AG08396 (cell line): ENCODE data around the gene MYH14.
"Not testable (repeated sequence)": the region's sequence is repeated elsewhere in the genome, so short reads cannot be mapped to it uniquely, and the experiment has no call there.

Experiments
- DNase-seq: peaks from one replicate; pipeline ENCODE4 v3.0.0; 2012; ENCODE audit warnings: low spot score, mixed read lengths

Gene MYH14

DNA sequence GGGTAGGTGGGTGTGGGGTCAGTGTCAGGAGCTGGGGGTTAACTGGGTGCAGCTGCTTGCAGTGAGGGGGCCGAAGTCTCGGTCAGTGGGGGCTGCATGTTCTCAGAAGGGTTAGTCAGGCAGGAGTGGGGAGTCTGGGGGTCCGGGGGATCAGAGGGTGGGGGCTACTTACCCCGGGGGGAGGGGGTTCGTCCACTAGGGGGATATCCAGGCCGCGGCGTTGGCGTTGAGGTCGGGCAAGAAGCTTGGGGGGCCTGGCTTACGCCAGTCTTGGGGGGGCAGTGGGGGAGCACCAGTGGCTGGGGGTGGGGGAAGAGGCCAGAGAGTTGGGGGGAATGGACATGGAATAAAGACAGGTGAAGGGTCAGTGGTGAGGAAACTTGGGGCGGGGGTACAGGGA, 116.6 kb downstream of the MYH14 start:
- DNase-seq = no peak

DNA sequence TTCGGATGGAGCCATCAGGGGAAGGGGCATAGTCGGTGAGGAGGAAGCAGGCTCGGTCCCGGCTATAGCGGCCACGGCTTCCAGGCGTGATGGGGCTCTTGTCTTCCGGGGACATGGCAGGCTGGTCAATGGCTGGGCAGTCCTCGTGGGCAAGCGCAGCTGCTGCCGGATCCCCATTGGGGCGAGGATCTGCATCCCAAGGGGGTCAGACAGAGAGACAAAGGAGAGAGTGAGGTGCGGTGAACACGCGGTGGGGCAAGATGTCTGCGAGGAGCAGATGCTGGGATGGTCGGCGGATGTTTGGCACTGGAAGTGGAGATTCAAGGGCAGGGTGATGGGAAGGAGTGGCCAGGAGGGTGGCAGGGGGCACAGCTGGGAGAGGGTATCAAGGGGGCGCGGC, 117.2 kb downstream of the MYH14 start:
- DNase-seq = no peak

DNA sequence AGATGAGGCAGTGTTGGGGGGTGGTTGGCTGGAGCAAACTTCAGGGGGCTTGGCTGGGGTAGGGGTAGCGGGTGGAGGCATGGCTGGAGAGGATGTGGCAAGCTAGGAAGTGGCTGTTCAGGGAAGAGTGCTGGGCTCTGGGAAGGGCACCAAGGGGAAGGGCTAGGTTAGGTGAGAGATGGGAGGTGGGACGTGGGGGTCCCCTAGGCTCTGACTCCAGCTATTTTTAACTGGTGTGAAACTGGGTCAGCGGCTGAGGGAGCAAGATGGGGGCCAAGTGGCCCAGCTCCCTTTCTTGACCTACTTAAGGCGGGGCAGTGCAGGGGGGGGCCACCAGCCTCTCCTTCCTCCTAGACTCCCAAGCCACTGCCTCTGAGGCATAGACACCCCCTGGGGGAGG, 118.4 kb downstream of the MYH14 start:
- DNase-seq = no peak

DNA sequence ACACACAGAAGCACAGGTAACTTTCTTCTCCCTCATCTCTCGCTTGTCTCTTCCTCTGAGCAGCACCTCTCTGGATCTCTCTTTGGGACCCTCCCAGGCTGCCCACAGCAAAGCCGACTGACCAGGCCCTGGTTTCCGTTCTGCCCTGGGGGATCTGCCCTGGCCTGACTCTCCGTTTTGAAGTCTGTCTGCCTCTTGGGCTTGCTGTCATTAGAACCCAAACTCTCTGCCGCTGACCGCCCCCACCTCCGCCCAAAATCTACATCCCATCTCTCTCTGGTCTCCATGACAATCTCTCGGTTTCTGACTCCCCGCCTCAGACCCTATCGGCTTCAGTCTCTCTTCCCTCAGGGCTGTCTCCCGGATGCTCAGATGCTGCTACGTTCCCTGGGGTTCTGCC, 118.8 kb downstream of the MYH14 start:
- no peak for DNase-seq

DNA sequence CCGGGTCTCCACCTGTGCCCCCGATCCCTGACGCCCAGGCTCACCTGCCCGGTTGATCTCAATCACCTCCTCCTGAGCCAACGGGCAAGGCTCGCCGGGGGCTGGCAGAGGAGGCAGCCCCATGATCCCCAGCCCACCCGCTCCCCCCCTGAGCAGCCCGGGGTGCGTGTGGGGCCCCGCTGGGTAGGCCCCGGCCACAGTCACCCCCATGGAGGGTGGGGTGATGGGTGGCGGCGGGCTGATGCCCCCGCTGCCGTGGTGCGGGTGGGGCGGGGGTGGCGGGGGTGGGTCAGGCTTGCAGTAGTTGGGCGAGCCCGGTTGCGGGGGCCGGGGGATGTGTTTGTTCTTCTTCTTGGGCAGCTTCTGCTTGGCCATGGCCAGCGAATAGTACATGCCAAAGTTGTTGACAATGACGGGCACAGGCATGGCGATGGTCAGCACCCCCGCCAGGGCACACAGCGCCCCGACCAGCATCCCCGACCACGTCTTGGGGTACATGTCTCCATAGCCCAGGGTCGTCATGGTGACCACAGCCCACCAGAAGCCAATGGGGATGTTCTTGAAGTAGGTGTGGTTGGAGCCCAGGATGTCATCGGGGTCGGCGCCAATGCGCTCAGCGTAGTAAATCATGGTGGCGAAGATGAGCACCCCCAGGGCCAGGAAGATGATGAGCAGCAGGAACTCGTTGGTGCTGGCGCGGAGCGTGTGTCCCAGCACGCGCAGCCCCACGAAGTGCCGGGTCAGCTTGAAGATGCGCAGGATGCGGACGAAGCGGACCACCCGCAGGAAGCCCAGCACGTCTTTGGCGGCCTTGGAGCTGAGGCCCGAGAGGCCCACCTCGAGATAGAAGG, 119.7 kb downstream of the MYH14 start:
- DNase-seq = no peak

DNA sequence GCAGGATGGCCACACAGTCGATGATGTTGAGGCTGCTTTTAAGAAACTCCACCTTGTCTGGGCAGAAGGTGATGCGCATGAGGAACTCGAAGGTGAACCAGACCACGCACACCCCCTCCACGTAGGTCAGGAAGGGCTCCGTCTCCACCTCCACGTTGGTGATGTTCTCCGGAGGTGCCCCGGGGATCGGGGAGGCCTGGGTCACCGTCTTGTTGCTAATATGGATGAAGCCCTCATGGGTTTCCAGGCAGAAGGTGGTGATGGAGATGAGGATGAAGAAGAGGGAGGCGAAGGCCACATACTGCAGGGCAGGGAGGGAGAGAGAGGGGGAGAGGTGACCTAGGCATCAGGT, 120.3 kb downstream of the MYH14 start:
- DNase-seq = no peak

DNA sequence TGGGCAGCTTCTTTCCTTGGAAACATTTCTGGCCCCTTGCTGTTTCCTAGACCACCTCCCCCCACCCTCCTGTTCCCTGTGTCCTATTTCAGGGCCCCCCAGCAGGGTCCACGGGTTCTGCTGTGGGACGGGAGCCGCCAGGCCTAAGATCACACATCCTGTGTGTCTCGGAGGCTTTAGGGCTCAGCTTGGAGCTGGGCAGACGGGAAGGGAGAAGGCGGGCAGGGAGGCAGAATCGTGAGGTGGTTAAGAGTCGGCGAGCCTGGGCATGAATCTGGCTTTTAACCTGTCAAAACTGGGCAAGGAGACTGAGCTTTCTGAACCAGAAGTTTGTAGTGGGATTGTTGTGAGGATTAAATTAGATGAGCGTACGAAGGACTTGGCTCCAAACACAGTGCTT, 120.9 kb downstream of the MYH14 start:
- DNase-seq = no peak

DNA sequence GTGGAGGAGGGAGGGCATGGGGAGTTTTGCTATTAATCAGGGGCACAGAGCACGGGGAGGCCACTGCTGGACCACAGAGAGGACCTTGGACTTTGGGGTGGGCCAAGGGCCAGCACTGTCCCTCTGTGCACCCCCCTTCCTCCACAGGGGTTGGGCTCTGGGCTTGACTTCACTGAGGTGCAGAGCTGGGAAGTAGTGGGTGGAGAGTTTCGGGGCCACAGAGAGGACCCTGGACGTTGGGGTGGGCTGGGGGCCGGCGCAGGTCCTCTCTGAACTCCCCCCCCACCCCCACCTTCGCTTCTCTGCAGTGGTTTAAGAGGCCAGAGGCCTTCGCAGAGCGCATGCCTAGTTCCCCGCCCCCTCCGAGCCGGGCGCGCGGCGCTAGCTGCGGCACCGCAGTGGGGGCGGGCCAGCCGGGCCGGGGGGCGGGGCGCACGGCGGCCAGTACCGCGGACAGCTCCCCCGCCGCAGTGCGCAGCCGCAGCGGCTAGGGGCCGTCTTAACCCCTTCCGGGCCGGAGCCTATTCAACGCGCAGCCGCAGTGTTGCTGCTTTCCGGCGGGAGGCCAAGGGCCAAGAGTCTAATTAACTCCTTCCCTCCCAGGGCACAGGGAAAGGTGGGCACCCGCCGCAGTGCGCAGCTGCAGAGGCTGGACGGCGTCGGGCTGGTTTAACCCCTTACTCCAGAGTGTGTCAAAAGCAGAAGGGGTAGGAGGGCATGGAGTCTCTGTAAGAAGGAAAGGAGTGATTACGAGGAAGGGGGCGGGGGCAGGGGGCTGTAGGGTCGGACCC, 122.1 kb downstream of the MYH14 start:
- peak; percentile 99 for DNase-seq

DNA sequence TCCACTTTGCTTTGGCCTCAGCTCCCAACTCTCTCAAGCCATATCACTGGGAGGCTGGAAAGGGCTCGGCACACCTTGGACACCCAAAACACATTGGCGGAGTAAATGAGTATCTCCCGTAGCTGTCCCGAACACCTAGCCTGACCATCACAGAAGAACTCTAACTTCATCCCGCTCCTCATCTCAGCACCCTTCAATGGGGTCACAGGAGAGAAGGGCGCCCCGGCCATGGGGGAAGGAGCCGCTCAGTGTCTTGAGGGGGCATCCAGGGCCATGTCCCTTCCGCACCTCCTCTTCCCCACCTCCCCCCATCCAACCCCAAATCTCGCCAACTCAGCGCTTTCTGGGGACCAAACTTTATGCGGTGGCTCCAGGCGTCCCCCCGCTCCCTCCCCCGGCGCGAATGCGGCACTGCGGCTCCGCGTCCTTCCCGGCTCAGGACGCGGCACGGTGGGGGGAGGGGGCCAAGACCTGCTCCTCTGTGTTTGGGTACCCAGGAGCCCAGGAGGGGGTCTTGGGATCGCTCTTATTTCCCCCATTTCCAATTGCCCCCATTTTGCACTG, 122.8 kb downstream of the MYH14 start:
- DNase-seq = no peak

DNA sequence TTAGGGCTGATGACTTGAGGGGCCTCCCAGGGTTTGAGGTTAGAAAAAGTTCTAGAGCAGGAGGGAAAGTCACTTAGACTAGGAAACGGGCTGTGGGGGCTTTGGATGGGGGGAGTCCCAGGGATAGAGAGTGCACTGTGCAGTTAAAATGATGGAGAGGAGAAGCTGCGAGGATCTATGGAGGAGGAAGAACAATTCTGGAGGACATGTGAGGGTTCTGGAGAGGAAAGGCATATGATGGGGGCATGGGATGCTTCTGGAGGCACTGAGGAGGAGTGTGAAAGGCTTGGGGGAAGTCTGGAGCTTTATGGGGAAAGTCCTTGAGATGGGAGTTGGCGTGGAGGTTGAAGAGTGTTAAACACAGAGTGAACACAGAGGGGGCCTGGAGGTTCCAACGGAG, 123.6 kb downstream of the MYH14 start:
- DNase-seq = no peak

DNA sequence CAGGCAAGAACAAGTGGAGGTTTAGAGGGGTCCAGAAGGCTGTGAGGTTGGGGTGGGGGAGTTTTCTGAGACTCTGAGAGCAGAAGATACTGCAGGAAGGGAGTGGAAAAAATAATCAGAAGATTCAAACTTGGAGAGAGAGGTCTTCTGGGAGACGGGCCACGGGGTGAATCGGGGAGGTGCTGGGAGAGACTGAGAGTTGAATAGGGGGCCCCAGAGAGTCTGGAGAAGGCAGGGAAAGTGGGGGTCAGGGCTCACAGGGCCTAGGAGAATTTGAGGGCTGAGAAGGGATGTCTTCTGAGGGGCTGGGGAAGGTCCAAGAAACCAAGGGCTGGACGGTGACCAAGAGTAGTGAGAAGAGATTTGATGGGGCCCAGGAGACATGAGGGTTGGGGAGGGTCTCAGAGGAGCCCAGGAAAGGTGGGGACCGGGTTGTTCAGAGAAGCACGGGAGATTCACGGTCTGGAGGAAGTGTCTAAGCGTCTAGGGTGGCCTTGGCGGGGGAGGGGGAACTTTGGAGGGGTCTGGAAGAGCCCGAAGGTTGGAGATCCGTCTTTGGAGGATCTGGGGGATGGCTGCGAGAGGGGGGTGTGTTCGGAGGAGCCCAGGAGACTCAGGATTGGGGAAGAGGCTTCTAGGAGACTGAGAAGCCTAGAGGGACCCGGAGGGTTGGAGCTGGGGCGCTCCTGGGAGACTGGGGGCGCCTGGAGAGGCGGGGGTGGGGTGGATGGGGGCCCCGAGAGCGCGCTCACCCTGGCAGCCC, 124.2 kb downstream of the MYH14 start:
- no peak for DNase-seq

DNA sequence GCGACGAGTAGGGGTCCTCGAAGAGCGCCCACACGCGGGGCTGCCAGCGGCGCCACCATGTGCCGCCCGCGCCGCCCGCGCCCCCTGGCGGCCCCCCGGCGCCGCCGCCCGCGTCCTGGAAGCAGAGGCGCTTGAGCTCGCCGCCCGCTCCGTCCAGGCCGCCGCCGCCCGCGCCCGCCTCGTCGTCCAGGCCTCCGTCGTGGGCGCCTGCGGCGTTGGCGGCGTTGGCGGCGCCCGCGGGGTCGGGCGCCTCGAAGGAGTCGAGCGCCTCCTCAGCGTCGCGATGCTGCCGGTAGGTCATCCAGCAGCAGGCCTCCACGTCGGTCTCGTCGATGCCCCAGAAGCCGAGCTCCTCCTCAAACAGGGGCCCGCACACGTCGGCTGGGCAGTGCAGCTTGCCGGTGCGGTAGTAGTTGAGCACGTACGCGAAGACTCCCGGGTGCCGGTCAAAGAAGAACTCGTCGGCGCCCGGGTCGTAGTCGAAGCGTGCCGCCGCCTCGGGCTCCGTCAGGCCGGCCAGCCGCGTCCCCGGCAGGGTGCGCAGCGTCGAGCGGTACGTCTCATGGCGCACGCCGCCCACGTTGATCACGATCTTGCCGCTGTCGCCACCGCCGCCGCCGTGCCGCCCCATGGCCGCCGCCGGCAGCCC, 124.9 kb downstream of the MYH14 start:
- DNase-seq = no peak

DNA sequence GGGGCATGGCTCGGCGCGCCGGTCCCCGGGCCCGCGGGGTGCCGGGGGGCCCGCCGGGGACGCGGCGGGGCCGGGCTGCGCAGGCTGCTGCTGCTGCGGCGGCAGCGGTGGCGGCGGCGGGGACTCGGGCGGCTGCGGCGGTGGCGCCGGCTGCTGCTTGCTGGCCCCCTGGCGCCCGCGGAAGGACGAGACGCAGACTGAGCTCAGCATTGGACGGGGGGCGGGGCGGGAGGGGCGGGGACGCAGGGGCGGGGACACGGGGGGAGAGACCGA, 125.4 kb downstream of the MYH14 start:
- no peak for DNase-seq

DNA sequence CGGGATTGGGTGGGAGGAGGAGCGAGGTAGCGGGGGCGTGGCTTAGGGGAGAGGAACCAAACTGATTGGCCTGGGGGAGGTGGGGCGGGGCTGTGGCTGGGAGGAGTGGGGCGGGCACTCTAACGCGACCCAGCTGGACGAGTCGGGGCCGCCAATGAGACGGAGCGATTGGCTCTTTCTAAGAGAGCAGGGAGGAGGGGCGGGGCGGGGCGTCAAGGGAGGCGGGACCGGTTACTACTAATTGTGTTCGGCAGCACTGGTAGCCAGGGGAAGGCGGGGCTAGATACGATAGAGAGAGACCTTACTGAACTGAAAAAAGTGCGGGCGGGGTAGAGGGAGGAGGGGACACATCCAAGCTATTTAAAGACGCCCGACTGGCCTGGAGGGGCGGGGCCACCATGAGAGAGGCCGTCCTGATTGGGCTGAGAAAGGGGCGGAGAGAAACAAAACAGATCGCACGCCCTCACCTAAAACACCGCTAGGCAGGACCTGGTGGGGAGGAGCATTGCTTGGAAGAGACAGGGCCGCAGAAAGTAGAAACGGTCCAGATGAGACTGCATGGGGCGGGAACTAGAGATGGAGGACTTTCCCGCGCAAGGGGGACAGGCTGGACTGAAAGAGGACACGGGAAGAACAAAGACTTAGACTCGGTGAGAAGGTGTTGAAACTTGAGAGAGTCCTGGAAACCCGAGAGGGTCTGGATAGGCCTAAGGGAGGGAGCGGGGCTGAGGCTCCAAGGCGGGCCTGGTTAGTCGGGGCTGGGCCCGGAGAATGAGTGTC, 125.9 kb downstream of the MYH14 start, which contains the start of gene KCNC3:
TSS of gene KCNC3 (minus strand) at position 232 of the 780 bp plus-strand sequence. CDS start 295 bp downstream, outside the sequence.
- peak; percentile 98 for DNase-seq

DNA sequence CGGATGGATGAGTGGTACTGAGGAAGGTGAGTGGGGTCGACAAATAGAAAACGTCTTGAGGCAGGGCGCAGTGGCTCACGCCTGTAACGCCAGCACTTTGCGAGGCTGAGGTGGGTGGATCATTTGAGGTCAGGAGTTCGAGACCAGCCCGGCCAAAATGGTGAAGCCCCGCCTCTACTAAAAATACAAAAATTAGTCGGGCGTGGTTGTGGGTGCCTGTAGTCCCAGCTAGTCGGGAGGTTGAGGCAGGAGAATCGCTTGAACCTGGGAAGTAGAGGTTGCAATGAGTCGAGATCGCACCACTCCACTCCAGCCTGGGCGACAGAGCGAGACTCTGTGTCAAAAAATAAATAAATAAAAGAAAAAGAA, 126.5 kb downstream of the MYH14 start:
- DNase-seq = not testable (repeated sequence)

DNA sequence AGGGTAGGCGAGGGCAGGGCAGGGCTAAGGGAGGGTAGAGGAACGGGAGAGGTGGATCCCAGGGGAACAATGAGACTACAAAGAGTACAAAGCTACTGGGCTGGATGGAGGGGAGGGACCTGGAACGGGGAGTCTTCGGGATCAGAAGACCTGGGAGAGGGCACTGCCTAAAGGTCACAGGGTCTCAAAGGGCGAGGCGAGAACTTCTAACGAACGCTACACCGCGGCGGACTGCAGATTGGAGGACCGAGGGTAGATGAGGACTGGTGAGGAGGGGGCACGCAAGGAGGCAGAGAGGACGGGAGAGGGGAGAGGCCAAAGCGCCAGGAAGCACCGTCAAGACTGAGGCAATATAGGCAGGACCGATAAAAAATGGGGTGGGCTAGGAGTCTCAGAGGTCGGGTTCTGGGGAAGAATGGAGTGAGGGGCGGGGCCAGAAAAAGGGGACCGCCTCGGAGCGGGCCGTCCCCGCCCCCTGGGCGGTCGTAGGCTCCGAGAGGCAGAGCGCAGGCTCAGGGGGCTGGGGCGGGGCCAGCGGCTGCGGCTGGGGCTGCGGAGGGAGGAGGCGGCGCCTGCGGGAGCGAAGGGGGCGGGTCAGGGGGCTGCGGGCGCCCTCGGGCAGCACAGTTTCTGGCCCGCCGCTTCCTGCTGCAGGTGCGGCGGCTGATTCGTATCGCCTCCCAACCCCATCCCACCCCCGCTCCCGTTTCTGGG, 127.1 kb downstream of the MYH14 start:
- peak; percentile 76 for DNase-seq

DNA sequence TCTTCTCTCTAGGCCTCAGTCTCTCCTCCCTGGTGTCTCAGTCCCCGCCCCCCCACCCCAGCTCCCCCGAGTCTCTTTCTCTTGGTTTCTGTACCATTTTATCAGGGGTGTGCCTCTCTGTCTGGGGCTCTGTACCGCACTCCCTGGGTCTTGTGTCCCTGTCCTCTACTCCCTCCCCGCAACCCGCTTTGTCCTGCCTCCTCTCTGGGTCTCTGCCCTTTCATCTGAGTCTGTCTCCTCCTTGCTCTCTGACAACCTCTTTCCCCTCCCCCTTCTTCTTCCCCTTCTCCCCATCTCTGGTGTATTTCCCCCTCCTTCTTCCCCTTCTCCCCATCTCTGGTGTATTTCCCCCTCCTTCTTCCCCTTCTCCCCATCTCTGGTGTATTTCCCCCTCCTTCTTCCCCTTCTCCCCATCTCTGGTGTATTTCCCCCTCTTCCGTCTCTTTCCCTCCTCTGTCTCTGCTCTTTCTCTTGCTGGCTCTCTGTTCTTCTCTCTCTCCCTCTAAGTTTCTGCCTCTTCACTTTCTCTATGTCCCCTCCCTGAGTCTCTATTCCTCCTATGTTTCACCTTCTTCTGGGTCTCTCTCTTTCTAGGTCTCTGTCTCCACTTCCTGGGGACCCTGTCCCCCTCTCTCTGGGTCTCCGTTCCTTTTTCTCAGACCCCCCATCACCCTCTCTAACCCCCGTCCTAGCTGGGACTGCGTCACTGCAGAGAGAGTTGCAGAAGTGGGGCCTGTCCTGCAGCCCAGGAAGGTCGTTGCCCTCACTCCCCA, 128.0 kb downstream of the MYH14 start:
- DNase-seq = no peak

DNA sequence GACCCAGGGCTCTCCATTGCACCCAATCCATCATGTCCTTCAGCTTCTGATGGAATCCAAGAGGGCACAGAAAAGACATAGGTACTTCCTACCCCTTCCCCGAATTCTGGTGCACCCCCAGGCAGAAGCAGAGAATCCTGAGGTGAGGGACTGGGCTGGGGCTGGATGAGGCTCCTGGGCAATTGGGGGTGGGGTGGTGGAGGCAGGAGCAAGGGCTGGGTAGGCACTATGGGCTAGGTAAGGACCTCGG, 128.5 kb downstream of the MYH14 start:
- DNase-seq = no peak

DNA sequence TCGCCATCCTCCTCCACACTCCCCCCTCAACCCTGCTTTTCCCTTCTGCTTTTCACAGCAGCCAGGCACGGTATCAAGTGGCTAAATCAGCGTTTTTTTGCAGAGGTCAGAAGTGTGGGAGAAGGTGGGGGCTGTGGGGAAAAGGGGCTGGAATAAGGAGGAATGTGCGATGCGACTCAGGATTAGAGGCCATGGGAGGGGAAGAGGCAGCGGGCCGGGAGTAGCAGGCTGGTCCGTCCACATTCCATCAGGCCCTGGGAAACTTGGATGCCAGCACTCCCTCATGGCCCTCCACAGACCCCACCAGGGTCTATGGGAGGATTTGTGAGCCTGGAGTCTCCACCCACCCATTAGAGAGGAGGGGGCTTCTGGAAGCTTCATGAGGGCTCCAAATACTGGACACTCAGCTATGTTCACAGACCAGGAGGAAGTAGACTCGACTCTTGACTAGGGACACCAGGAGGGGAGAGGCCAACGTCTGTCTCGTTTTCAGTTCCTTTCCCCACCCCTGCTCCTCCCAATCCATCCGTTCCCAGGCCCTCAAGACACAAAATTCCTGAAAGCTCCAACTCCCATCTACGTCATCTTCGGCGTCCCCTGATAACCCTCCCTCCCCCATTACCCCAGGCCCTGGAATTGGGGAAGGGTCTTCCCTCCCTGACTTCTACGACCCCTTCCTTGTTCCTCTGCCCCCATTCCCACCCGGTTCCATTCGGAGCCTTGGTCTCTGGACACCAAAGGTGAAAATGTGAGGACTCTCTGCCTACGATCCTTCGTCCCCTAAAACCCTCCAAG, 129.0 kb downstream of the MYH14 start:
- peak; percentile 7 for DNase-seq
